Naive thymus-derived CD4-positive, alpha-beta T cell (primary cell): ENCODE measurements around the gene IL17REL. TPM values are rescaled to one million over a fixed set of nuclear protein-coding genes. Genes with fewer than 3 reads are reported as not detected.
A peak's percentile ranks its signal among the peaks of the same experiment; 100 is the strongest.

ENCODE experiments used
- ATAC-seq: fragments of 150-1000 bp; cut with Tn5 transposase; 2 replicates; pipeline ENCODE4 v1.10.0; 2021; ENCODE audit warnings: mild to moderate bottlenecking, moderate library complexity
- CTCF ChIA-PET: fragments of 350-600 bp; sonication (Branson Sonifier 250); formaldehyde crosslinking; loops from one replicate; lab custom pipeline; 2021; ENCODE audit warnings: antibody characterized with exemption; lab: Charles Lee
- POLR2A ChIA-PET: fragments of 350-600 bp; sonication (Branson Sonifier 250); formaldehyde crosslinking; loops from one replicate; lab custom pipeline; 2021; ENCODE audit warnings: antibody characterized with exemption, inconsistent platforms; lab: Charles Lee
- DNase-seq, 9 donors: peaks; one replicate each; pipeline versions ENCODE4 v3.0.0 to v3.0.0-alpha.2; 2020 to 2022; ENCODE audit warnings: mixed read lengths in 1 of 9
- H3K27ac ChIP-seq: one replicate; pipeline ENCODE4 v1.7.0; 2013; ENCODE audit warnings: mild to moderate bottlenecking, low read depth, low read length, moderate library complexity
- H3K27me3 ChIP-seq, 2 donors: one replicate each; pipeline ENCODE4 v1.7.0; 2013; ENCODE audit warnings: low read length in 2 of 2, mild to moderate bottlenecking in 2 of 2, moderate library complexity in 2 of 2; ENCODE audit not compliant: control insufficient read depth in 2 of 2, insufficient read depth in 2 of 2
- H3K36me3 ChIP-seq, 3 experiments: 1 replicate in 2 of 3; 2 replicates in 1 of 3; pipeline ENCODE4 v1.7.0; 2013; ENCODE audit warnings: low read length in 3 of 3, mild to moderate bottlenecking in 3 of 3, moderate library complexity in 1 of 3; ENCODE audit not compliant: insufficient read depth in 3 of 3, control insufficient read depth in 2 of 3
- H3K4me1 ChIP-seq, 2 donors: one replicate each; pipeline ENCODE4 v1.7.0; 2013; ENCODE audit warnings: low read length in 2 of 2, mild to moderate bottlenecking in 2 of 2, moderate library complexity in 1 of 2; ENCODE audit not compliant: control insufficient read depth in 2 of 2, insufficient read depth in 2 of 2
- H3K4me3 ChIP-seq: 2 replicates; pipeline ENCODE4 v1.7.0; 2013; ENCODE audit warnings: mild to moderate bottlenecking, low read length
- H3K9me3 ChIP-seq, 3 experiments: 1 replicate in 2 of 3; 2 replicates in 1 of 3; pipeline ENCODE4 v1.7.0; 2013; ENCODE audit warnings: low read length in 3 of 3; ENCODE audit not compliant: control insufficient read depth in 2 of 3
- H3K27ac Mint-ChIP-seq, 9 donors: one replicate each; pipeline ENCODE4 v1.8.0; 2020 to 2022; ENCODE audit warnings: mixed read lengths in 9 of 9, mild to moderate bottlenecking in 8 of 9, moderate library complexity in 5 of 9, inconsistent platforms in 2 of 9
- H3K27me3 Mint-ChIP-seq, 5 donors: one replicate each; pipeline ENCODE4 v1.8.0; 2021 to 2022; ENCODE audit warnings: mixed read lengths in 5 of 5, mild to moderate bottlenecking in 1 of 5
- H3K36me3 Mint-ChIP-seq, 5 donors: one replicate each; pipeline ENCODE4 v1.8.0; 2020 to 2022; ENCODE audit warnings: mixed read lengths in 5 of 5, mild to moderate bottlenecking in 3 of 5, inconsistent platforms in 1 of 5
- H3K4me1 Mint-ChIP-seq, 7 donors: one replicate each; pipeline ENCODE4 v1.8.0; 2020 to 2022; ENCODE audit warnings: mixed read lengths in 7 of 7, mild to moderate bottlenecking in 3 of 7, inconsistent platforms in 1 of 7
- H3K4me3 Mint-ChIP-seq, 10 donors: one replicate each; pipeline ENCODE4 v1.8.0; 2020 to 2022; ENCODE audit warnings: mild to moderate bottlenecking in 10 of 10, mixed read lengths in 10 of 10, moderate library complexity in 6 of 10, inconsistent platforms in 2 of 10
- H3K9me3 Mint-ChIP-seq, 11 donors: one replicate each; pipeline ENCODE4 v1.8.0; 2020 to 2022; ENCODE audit warnings: mixed read lengths in 11 of 11, mild to moderate bottlenecking in 4 of 11, inconsistent platforms in 1 of 11, moderate library complexity in 1 of 11
- intact Hi-C, 2 donors: fragments of 100-400 bp; cut with micrococcal nuclease; formaldehyde crosslinking; loops; one replicate each; pipeline ENCODE4 v1.15.1; 2023
- polyA plus RNA-seq, 2 donors: library from polyadenylated mRNA; unstranded; fragments of 300-500 nt; fragmentation: Illumina TruSeq; gene quantifications; one replicate each; pipeline ENCODE4 v1.2.3, GENCODE V29; 2021
- total RNA-seq, 6 experiments: library from RNA in 5 of 6; stranded (reverse) in 5 of 6; gene quantifications; 1 replicate in 5 of 6; 2 replicates in 1 of 6; pipeline ENCODE4 v1.2.3 and lab custom pipeline; 2021 to 2026

IL17REL gene
- total and polyA plus RNA-seq, 7 experiments from 2014 or later = not detected

GRCh38 chr22:50031189-50032091 lies 18.9 kb upstream of the IL17REL start:
- Mint-ChIP-seq H3K4me3 (no peak overlapping the region), H3K36me3 (no peaks in the 10 kb centered on the region), H3K27me3 (peaks cover 0 to 26% (median 6%) of the 10 kb centered on the region in 5 donors), H3K27ac (no peak overlapping the region), H3K4me1 (peaks cover 0 to 12% (median 6%) of the 10 kb centered on the region in 7 donors), H3K9me3 (no peaks in the 10 kb centered on the region)
- H3K4me1 ChIP-seq = peaks cover 2 to 9% of the 10 kb centered on the region in 2 donors
- DNase-seq = no peak
- CTCF ChIA-PET = interaction anchor here (0.9 to 3.8 kb wide), 8 partner anchors 35 to 266 kb away, joined by 3 to 45 read pairs (median 6); partner anchors contain the start of gene MLC1
- H3K27me3 ChIP-seq = no peaks in the 10 kb centered on the region
- intact Hi-C loops = loop anchor here in 1 of 2 donors (10.0 kb wide), 1 partner anchor 57 kb away; no protein-coding TSS in a partner anchor
- POLR2A ChIA-PET = interaction anchor here (2.3 kb wide), 1 partner anchor 101 kb away, joined by 7 read pairs; no protein-coding TSS in a partner anchor
- H3K4me3 ChIP-seq = no peak overlapping the region
- no peaks in the 10 kb centered on the region for H3K9me3 ChIP-seq
- H3K27ac ChIP-seq = no peak overlapping the region
- no peak for ATAC-seq
- H3K36me3 ChIP-seq = no peaks in the 10 kb centered on the region

DNA sequence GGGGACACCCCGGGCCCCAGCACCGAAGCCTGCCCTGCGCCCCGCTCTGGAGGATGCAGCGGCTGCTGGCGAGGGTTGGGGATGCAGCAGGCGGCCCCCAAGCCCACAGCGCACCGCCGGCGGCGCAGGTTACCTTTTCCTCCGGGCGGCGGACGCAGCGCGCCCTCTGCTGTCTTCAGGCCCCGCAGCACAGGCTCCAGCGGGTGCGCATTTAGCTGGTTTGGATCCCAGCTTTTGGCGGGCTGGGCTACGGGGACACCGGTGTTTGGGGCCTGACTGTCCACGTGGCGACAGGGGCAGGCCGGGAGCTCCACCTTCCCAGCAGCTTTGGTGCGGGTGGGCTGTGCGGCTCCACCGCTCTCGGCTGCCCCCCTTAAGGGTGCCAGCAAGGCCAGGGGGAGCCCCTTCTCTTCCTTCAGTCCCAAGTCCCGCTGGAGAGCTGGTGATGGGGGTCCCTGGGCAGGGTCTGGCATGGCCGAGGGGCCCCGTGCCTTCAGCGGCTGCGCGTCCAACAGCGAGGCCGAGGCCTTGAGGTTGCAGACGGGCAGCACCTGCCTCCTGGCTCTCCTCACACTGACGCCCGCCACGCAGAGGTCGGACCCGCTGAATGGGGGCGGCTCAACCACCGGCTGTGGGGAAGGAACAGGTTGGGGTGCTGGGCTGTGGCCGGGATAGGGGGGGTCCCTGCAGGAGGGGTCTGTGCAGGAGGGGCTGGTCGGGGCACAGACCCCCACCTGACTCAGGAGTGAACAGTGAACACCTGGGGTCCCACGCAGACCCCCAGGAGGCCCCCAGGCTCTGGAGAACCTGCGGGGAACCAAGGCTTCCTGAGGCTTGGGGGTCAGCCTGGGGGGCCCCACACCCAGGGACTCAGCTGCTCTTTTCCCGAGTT lies 18.0 kb upstream of the IL17REL start:
- Histone ChIP-seq H3K27me3 (no peaks in the 10 kb centered on the region), H3K4me3 (no peak overlapping the region), H3K36me3 (no peaks in the 10 kb centered on the region), H3K27ac (no peak overlapping the region), H3K4me1 (peaks cover 2 to 9% of the 10 kb centered on the region in 2 donors), H3K9me3 (no peaks in the 10 kb centered on the region)
- no peaks in the 10 kb centered on the region for H3K9me3 Mint-ChIP-seq
- ATAC-seq (peak; percentile 95), DNase-seq (peak; percentile 65 to 84 (median 80))
- H3K4me3 Mint-ChIP-seq = peak overlapping the region in 1 of 10 donors; percentile 34
- no peaks in the 10 kb centered on the region for H3K36me3 Mint-ChIP-seq
- POLR2A ChIA-PET = interaction anchor here (0.9 to 2.3 kb wide), 6 partner anchors 53 to 105 kb away, joined by 3 to 7 read pairs (median 4); partner anchors contain the start of gene PIM3
- peaks cover 0 to 12% (median 5%) of the 10 kb centered on the region in 7 donors for H3K4me1 Mint-ChIP-seq
- peaks cover 0 to 27% (median 6%) of the 10 kb centered on the region in 5 donors for H3K27me3 Mint-ChIP-seq
- no peak overlapping the region for H3K27ac Mint-ChIP-seq
- intact Hi-C loops = loop anchor here (1.0 to 10.0 kb wide), 4 partner anchors 37 to 263 kb away; no protein-coding TSS in a partner anchor
- CTCF ChIA-PET = interaction anchor here (0.6 to 3.8 kb wide), 12 partner anchors 12 to 265 kb away, joined by 3 to 45 read pairs (median 5); no protein-coding TSS in a partner anchor

DNA sequence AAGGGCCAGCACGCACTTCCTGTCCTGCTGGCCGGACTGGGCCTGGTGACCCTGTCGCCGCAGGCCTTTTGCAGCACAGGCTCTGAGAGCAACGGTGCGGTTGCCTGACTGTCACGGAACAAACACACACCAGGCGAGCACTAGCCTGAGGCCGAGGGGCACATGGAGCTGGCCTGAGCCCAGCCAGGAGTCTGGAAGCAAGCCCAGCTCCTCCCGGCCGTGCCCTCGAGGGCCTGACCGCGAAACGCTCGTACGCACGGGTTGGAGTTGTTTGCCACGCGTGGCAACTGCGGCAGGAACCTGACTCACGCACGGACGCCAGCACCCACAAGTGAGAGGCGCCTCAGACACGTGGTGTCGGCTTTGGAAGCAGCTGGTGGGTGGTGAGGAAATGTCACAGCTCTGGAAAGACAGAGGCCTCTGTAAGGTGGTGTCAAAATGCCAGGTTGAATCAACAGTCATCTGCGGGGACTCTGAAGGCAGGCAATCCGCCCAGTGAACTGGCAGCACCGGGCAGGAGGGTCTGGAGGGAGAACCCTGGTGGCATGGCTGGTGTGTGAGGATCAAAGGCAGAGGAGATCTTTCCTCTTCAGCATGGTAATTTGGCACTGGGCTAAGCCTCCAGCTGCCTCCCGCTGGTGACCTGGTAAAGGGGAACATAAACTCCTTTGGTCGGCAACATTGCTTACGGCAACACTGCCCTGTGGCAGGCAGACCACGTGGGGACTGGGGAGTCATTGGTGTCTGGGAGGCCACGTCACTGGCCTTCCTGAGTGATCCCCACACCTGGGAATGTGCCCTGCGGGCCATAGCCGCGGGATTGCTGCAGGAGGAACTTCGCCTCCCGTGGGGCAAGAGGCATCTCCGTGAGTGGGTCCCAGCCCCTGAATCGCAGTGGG lies 15.3 kb upstream of the IL17REL start:
- POLR2A ChIA-PET = no interaction called here
- DNase-seq = peak in 2 of 9 donors; percentile 22 to 35
- H3K27ac Mint-ChIP-seq = no peak overlapping the region

DNA sequence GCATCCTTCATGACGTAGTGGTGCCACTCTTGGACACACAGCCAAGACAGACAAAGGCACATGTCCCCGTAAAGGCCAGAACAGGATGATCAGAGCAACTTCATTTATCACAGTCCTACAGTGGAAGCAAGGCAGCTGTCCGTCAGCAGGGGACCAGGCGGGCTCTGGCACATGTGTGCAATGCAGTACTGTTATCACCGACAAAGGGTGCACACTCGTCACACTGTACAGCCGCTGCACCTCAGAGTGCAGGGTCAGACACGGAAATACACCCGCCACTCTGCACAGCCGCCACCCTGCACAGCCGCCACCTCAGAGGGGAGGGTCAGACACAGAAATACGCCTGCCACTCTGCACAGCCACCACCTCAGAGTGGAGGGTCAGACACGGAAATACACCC lies 13.4 kb upstream of the IL17REL start:
- H3K27ac Mint-ChIP-seq = no peak overlapping the region
- H3K4me1 Mint-ChIP-seq = peaks cover 0 to 6% (median 3%) of the 10 kb centered on the region in 7 donors
- intact Hi-C loops = no loop called here
- no peak for ATAC-seq
- peaks cover 2 to 9% of the 10 kb centered on the region in 2 donors for H3K4me1 ChIP-seq
- no peaks in the 10 kb centered on the region for H3K27me3 ChIP-seq
- CTCF ChIA-PET = no interaction called here
- no peak overlapping the region for H3K4me3 Mint-ChIP-seq
- H3K9me3 Mint-ChIP-seq = no peaks in the 10 kb centered on the region
- no peak for DNase-seq
- no peak overlapping the region for H3K27ac ChIP-seq
- peaks cover 0 to 7% (median 3%) of the 10 kb centered on the region in 5 donors for H3K27me3 Mint-ChIP-seq
- H3K9me3 ChIP-seq = no peaks in the 10 kb centered on the region
- no peaks in the 10 kb centered on the region for H3K36me3 Mint-ChIP-seq
- H3K36me3 ChIP-seq = no peaks in the 10 kb centered on the region
- POLR2A ChIA-PET = no interaction called here
- no peak overlapping the region for H3K4me3 ChIP-seq

More for the DNA sequence above, 15.3 kb upstream of the IL17REL start:
- H3K4me3 Mint-ChIP-seq = no peak overlapping the region
- Histone ChIP-seq H3K36me3 (no peaks in the 10 kb centered on the region), H3K4me3 (no peak overlapping the region), H3K27ac (no peak overlapping the region), H3K9me3 (no peaks in the 10 kb centered on the region), H3K4me1 (peaks cover 2 to 9% of the 10 kb centered on the region in 2 donors), H3K27me3 (no peaks in the 10 kb centered on the region)
- H3K4me1 Mint-ChIP-seq = peaks cover 0 to 6% (median 3%) of the 10 kb centered on the region in 7 donors
- CTCF ChIA-PET = no interaction called here
- peak; percentile 30 for ATAC-seq
- intact Hi-C loops = no loop called here
- no peaks in the 10 kb centered on the region for H3K9me3 Mint-ChIP-seq
- no peaks in the 10 kb centered on the region for H3K36me3 Mint-ChIP-seq
- H3K27me3 Mint-ChIP-seq = peaks cover 0 to 10% (median 3%) of the 10 kb centered on the region in 5 donors

GRCh38 chr22:50022171-50022819 lies 9.7 kb upstream of the IL17REL start:
- Mint-ChIP-seq H3K4me3 (no peak overlapping the region), H3K27me3 (peaks cover 0 to 7% (median 4%) of the 10 kb centered on the region in 5 donors), H3K4me1 (peaks cover 0 to 23% (median 14%) of the 10 kb centered on the region in 7 donors), H3K27ac (no peak overlapping the region), H3K9me3 (peaks cover 0 to 3% (median 0%) of the 10 kb centered on the region in 11 donors), H3K36me3 (peaks cover 0 to 2% (median 0%) of the 10 kb centered on the region in 5 donors)
- Histone ChIP-seq H3K36me3 (no peaks in the 10 kb centered on the region), H3K9me3 (no peaks in the 10 kb centered on the region), H3K27me3 (no peaks in the 10 kb centered on the region), H3K27ac (no peak overlapping the region), H3K4me1 (peaks cover 9 to 23% of the 10 kb centered on the region in 2 donors), H3K4me3 (no peak overlapping the region)
- ATAC-seq (no peak), DNase-seq (no peak)
- ChIA-PET CTCF (no interaction called here), POLR2A (no interaction called here)
- intact Hi-C loops = no loop called here
